Measurements from ENCODE around the gene ATP1B3.
"Not testable (repeated sequence)": the region's sequence is repeated elsewhere in the genome, so short reads cannot be mapped to it uniquely, and the experiment has no call there.

ATP1B3 gene

DNA sequence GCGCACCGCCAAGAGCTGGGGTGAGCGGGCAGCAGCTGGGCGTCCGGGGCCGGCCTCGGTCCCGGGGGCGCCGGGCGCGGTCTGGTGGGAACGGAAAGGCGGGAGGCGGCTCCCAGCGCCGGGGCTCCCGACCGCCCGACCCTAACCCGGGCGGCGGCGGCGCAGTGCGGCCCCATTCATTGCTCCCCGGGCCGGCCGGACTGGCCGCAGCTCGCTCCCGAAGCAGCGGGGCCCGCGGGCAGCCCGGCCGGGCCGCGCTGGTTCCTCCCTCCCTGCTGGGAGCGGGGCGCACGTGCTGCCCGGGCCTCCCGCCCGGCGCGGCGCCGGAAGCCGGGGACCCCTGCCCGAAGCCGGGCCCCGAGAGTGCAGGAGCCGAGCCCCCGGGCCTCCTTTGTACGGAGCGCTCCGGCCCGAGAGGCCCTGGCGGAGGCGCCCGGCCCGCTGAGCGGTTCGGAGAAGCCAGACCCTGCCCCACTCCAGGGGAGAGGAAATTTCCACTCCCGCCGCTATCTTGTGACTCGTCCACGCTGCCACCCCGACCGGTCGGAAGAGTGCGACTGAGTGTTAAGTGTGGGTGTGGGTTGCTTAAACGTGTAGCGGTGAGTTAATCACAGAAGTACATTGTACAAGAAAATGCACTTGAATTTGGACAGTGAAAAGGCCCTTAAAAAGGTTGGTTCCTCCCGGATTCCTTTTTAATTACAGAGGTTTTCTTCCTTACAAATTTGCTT is 613 bp downstream of the ATP1B3 start:
- Histone ChIP-seq H3K4me1 (ENCODE audit: control insufficient read depth, insufficient read depth, low read length, poor library complexity, severe bottlenecking) (peaks cover 14% of the 10 kb centered on the region), H3K9me3 (ENCODE audit: control insufficient read depth, low read length) (no peaks in the 10 kb centered on the region), H3K27ac (ENCODE audit: insufficient read depth, low read length, poor library complexity, severe bottlenecking) (peak overlapping the region; percentile 89), H3K36me3 (ENCODE audit: control insufficient read depth, insufficient read depth, low read length) (no peaks in the 10 kb centered on the region), H3K4me3 (ENCODE audit: insufficient read depth, low read depth, low read length, poor library complexity, severe bottlenecking) (peak overlapping the region; percentile 97), H3K27me3 (replicated peaks; ENCODE audit: control insufficient read depth, insufficient read depth, low read length, poor library complexity, severe bottlenecking) (no peaks in the 10 kb centered on the region)
- DNase-seq, result peak; percentile 31 to 44 (median 33)

DNA sequence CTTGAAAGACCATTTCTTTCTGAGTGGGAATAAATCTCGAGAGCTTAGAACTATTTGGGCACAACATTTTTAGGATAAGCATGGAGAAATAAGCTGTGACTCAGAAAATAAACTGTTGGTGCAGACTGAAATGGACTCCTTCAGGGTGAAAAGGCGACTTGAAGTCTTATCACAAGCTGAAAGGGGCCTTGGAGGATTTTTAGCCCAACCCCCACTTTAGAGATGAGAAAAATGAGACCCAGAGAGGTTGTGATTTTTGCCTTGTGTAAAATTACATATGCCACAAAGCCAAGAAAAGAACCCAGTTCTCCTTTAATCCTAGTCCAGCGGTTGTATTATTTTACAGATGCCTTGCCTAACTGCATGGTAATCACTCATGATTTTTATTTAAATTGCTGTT is 1.5 kb downstream of the ATP1B3 start:
- peak overlapping the region; percentile 97 for H3K4me3 ChIP-seq (ENCODE audit: insufficient read depth, low read depth, low read length, poor library complexity, severe bottlenecking)

DNA sequence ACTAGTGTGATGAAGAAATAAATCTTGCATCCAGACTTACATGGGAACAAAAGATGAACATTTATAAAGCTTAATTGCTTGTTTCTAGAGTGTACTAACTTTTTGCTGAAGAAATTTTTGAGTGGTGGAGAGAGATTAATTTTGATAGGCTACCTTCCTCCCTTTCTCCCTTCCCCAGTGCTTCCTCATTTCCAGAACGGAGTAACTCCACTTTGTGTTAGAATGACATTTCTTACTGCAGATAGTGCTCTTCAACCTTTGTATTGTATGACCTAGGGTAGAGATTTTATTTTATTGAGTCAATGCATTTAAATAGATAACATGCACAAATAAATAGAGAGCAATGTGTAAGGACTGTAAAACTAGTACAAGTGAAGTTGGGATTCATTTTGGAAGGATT is 1.9 kb downstream of the ATP1B3 start:
- H3K4me3 ChIP-seq (ENCODE audit: insufficient read depth, low read depth, low read length, poor library complexity, severe bottlenecking), result no peak overlapping the region
- no peak overlapping the region for H3K27ac ChIP-seq (ENCODE audit: insufficient read depth, low read length, poor library complexity, severe bottlenecking)
- H3K4me1 ChIP-seq (ENCODE audit: control insufficient read depth, insufficient read depth, low read length, poor library complexity, severe bottlenecking), result peaks cover 14% of the 10 kb centered on the region
- no peak for DNase-seq
- H3K9me3 ChIP-seq (ENCODE audit: control insufficient read depth, low read length), result no peaks in the 10 kb centered on the region
- no peaks in the 10 kb centered on the region for H3K27me3 ChIP-seq (replicated peaks; ENCODE audit: control insufficient read depth, insufficient read depth, low read length, poor library complexity, severe bottlenecking)
- no peaks in the 10 kb centered on the region for H3K36me3 ChIP-seq (ENCODE audit: control insufficient read depth, insufficient read depth, low read length)

More for the DNA sequence above, 1.5 kb downstream of the ATP1B3 start:
- peaks cover 14% of the 10 kb centered on the region for H3K4me1 ChIP-seq (ENCODE audit: control insufficient read depth, insufficient read depth, low read length, poor library complexity, severe bottlenecking)
- no peaks in the 10 kb centered on the region for H3K9me3 ChIP-seq (ENCODE audit: control insufficient read depth, low read length)
- no peak overlapping the region for H3K27ac ChIP-seq (ENCODE audit: insufficient read depth, low read length, poor library complexity, severe bottlenecking)
- no peaks in the 10 kb centered on the region for H3K36me3 ChIP-seq (ENCODE audit: control insufficient read depth, insufficient read depth, low read length)
- DNase-seq, result no peak
- no peaks in the 10 kb centered on the region for H3K27me3 ChIP-seq (replicated peaks; ENCODE audit: control insufficient read depth, insufficient read depth, low read length, poor library complexity, severe bottlenecking)

DNA sequence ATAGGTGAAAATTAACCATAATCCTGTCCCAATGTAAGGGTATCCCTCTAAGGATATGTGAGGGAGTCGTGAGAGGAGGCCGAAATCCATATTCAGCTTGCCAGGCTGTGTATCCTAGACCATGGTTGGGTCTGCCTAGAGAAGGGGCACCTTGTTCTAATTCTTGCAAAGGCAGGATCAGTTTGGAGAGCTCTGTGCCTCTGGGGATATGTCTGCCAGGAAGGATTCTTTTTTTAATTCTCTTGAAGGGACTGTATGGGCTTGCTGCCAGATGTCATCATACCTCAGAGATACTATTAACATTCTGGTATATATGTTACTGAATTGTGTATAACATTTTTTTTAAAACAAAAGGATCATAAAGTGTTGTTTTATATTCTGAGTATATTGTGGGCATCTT is 2.4 kb downstream of the ATP1B3 start:
- Histone ChIP-seq H3K4me1 (ENCODE audit: control insufficient read depth, insufficient read depth, low read length, poor library complexity, severe bottlenecking) (peaks cover 14% of the 10 kb centered on the region), H3K27ac (ENCODE audit: insufficient read depth, low read length, poor library complexity, severe bottlenecking) (no peak overlapping the region), H3K36me3 (ENCODE audit: control insufficient read depth, insufficient read depth, low read length) (no peaks in the 10 kb centered on the region), H3K27me3 (replicated peaks; ENCODE audit: control insufficient read depth, insufficient read depth, low read length, poor library complexity, severe bottlenecking) (no peaks in the 10 kb centered on the region), H3K4me3 (ENCODE audit: insufficient read depth, low read depth, low read length, poor library complexity, severe bottlenecking) (no peak overlapping the region), H3K9me3 (ENCODE audit: control insufficient read depth, low read length) (no peaks in the 10 kb centered on the region)
- DNase-seq, result no peak

DNA sequence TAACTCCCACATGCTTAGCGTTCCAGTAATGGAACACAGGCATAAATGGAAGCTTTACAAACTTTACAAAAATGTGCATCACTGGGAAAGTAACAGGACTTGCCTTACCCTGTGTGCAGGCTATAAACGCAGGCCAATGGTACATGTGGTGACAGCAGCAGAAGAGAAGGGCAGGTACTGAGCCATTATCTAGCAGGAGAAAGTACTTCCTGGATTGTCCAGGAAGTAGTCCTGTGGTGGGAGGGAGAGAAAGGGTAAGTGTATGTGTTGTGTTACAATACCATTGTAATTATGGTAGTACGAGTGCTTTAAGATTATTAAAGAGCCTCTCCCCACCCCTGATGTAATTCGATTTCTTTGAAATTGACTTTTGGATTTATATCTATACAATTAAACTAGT is 5.3 kb downstream of the ATP1B3 start:
- DNase-seq, result no peak
- no peaks in the 10 kb centered on the region for H3K9me3 ChIP-seq (ENCODE audit: control insufficient read depth, low read length)
- no peaks in the 10 kb centered on the region for H3K36me3 ChIP-seq (ENCODE audit: control insufficient read depth, insufficient read depth, low read length)
- peaks cover 10% of the 10 kb centered on the region for H3K4me1 ChIP-seq (ENCODE audit: control insufficient read depth, insufficient read depth, low read length, poor library complexity, severe bottlenecking)
- H3K27ac ChIP-seq (ENCODE audit: insufficient read depth, low read length, poor library complexity, severe bottlenecking), result no peak overlapping the region
- H3K4me3 ChIP-seq (ENCODE audit: insufficient read depth, low read depth, low read length, poor library complexity, severe bottlenecking), result no peak overlapping the region
- H3K27me3 ChIP-seq (replicated peaks; ENCODE audit: control insufficient read depth, insufficient read depth, low read length, poor library complexity, severe bottlenecking), result no peaks in the 10 kb centered on the region

DNA sequence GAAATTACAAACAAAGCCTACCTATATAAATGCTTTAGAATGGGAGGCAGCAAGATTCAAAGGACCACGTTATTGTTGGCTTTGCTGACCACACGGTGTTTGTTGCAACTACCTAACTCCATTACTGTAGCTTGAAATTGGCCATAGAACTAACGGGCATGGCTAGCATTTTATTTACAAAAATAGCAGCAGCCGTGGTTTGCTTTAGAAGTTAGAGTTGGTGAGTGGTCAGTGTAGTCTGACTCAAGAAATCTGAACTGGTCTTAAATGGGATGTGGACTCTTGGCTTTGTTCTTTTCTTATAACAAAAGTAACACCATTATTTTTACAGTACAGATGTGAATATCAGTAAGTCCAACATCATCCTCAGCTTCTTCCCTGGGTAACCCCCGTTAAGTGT is 10.6 kb downstream of the ATP1B3 start:
- H3K27me3 ChIP-seq (replicated peaks; ENCODE audit: control insufficient read depth, insufficient read depth, low read length, poor library complexity, severe bottlenecking), result no peaks in the 10 kb centered on the region
- H3K36me3 ChIP-seq (ENCODE audit: control insufficient read depth, insufficient read depth, low read length), result no peaks in the 10 kb centered on the region
- no peaks in the 10 kb centered on the region for H3K4me1 ChIP-seq (ENCODE audit: control insufficient read depth, insufficient read depth, low read length, poor library complexity, severe bottlenecking)
- no peaks in the 10 kb centered on the region for H3K9me3 ChIP-seq (ENCODE audit: control insufficient read depth, low read length)
- no peak for DNase-seq
- no peak overlapping the region for H3K27ac ChIP-seq (ENCODE audit: insufficient read depth, low read length, poor library complexity, severe bottlenecking)
- H3K4me3 ChIP-seq (ENCODE audit: insufficient read depth, low read depth, low read length, poor library complexity, severe bottlenecking), result no peak overlapping the region

DNA sequence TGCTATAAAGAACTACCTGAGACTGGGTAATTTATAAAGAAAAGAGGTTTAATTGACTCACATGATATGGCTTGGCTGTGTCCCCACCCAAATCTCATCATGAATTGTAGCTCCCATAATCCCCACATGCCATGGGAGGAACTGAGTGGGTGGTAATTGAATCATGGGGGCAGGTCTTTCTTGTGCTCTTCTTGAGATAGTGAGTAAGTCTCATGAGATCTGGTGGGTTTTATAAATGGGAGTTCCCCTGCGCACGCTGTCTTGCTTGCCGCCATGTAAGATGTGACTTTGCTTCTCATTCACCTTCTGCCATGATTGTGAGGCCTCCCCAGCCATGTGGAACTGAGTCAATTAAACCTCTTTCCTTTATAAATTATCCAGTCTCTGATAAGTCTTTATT is 12.1 kb downstream of the ATP1B3 start:
- DNase-seq; H3K36me3 ChIP-seq (ENCODE audit: control insufficient read depth, insufficient read depth, low read length); H3K4me3 ChIP-seq (ENCODE audit: insufficient read depth, low read depth, low read length, poor library complexity, severe bottlenecking); H3K27me3 ChIP-seq (replicated peaks; ENCODE audit: control insufficient read depth, insufficient read depth, low read length, poor library complexity, severe bottlenecking); H3K4me1 ChIP-seq (ENCODE audit: control insufficient read depth, insufficient read depth, low read length, poor library complexity, severe bottlenecking); H3K9me3 ChIP-seq (ENCODE audit: control insufficient read depth, low read length); H3K27ac ChIP-seq (ENCODE audit: insufficient read depth, low read length, poor library complexity, severe bottlenecking): not testable (repeated sequence)

DNA sequence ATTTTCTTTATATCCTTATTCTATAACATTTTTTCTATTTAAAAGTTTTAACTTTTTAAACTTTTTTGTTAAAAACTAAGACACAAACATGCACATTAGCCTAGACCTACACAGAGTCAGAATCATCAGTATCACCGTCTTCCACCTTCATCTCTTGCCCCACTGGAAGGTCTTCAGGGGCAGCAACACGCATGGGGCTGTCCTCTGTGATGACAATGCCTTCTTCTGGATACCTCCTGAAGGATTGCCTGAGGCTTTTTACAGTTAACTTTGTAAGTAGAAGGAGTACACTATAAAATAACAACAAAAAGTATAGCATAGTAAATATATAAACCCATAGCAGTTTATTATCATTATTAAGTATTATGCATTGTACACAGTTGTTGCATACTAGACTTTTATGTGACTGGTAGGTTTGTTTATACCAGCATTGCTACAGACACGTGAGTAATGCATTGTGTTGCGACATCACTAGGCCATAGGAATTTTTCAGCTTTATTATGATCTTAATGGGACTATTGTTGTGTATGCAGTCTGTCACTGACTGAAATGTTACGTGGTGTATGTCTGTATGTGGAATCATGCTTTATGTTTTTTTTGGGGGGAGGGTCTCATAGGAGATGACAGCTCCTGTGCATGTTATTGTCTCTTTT is 18.2 kb downstream of the ATP1B3 start:
- Histone ChIP-seq H3K27me3 (replicated peaks; ENCODE audit: control insufficient read depth, insufficient read depth, low read length, poor library complexity, severe bottlenecking) (no peaks in the 10 kb centered on the region), H3K4me3 (ENCODE audit: insufficient read depth, low read depth, low read length, poor library complexity, severe bottlenecking) (no peak overlapping the region), H3K27ac (ENCODE audit: insufficient read depth, low read length, poor library complexity, severe bottlenecking) (no peak overlapping the region), H3K9me3 (ENCODE audit: control insufficient read depth, low read length) (no peaks in the 10 kb centered on the region), H3K4me1 (ENCODE audit: control insufficient read depth, insufficient read depth, low read length, poor library complexity, severe bottlenecking) (no peaks in the 10 kb centered on the region), H3K36me3 (ENCODE audit: control insufficient read depth, insufficient read depth, low read length) (no peaks in the 10 kb centered on the region)
- DNase-seq, result no peak

DNA sequence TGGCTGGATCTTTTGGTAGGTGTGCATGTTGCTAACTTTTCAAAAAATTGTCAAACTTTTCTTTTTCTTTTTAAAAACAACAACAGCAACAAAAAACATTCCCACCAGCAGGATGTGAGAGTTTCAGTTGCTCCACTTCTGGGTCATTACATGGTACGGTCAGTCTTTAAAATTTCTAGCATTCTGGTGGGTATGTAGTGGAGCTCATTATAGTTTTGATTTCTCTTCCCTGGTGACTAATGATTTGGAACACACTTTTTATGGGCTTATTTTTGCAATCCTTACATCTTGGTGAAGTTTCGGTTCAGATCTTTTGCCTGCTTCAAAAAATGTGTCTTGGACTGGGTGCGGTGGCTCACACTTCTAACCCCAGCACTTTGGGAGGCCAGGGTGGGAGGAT is 19.3 kb downstream of the ATP1B3 start:
- Histone ChIP-seq H3K27me3 (replicated peaks; ENCODE audit: control insufficient read depth, insufficient read depth, low read length, poor library complexity, severe bottlenecking) (no peaks in the 10 kb centered on the region), H3K4me3 (ENCODE audit: insufficient read depth, low read depth, low read length, poor library complexity, severe bottlenecking) (no peak overlapping the region), H3K36me3 (ENCODE audit: control insufficient read depth, insufficient read depth, low read length) (no peaks in the 10 kb centered on the region), H3K9me3 (ENCODE audit: control insufficient read depth, low read length) (no peaks in the 10 kb centered on the region), H3K4me1 (ENCODE audit: control insufficient read depth, insufficient read depth, low read length, poor library complexity, severe bottlenecking) (no peaks in the 10 kb centered on the region), H3K27ac (ENCODE audit: insufficient read depth, low read length, poor library complexity, severe bottlenecking) (no peak overlapping the region)
- DNase-seq, result no peak

DNA sequence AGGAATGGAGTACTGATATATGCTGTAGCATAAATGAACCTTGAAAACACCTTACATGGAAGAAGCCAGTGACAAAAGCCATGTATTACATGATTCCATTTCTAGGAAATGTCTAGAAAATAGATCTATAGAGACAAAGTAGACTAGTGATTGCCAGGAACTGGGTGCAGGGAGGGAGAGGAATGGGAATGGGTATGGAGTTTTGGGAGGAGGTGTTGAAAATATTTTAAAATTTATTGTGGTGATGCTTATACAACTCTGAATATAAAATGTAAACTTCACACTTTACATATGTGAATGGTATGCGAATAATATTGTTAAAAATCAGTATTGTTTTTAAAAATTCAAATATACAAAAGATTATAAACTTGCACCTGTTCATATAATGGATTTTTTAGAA is 22.5 kb downstream of the ATP1B3 start:
- no peaks in the 10 kb centered on the region for H3K4me1 ChIP-seq (ENCODE audit: control insufficient read depth, insufficient read depth, low read length, poor library complexity, severe bottlenecking)
- DNase-seq, result no peak
- no peaks in the 10 kb centered on the region for H3K36me3 ChIP-seq (ENCODE audit: control insufficient read depth, insufficient read depth, low read length)
- H3K27me3 ChIP-seq (replicated peaks; ENCODE audit: control insufficient read depth, insufficient read depth, low read length, poor library complexity, severe bottlenecking), result no peaks in the 10 kb centered on the region
- no peak overlapping the region for H3K27ac ChIP-seq (ENCODE audit: insufficient read depth, low read length, poor library complexity, severe bottlenecking)
- H3K9me3 ChIP-seq (ENCODE audit: control insufficient read depth, low read length), result no peaks in the 10 kb centered on the region
- no peak overlapping the region for H3K4me3 ChIP-seq (ENCODE audit: insufficient read depth, low read depth, low read length, poor library complexity, severe bottlenecking)
